ENCODE data around the gene CDKL5.
"Not testable (repeated sequence)": the region's sequence is repeated elsewhere in the genome, so short reads cannot be mapped to it uniquely, and the experiment has no call there.

The CDKL5 gene

DNA sequence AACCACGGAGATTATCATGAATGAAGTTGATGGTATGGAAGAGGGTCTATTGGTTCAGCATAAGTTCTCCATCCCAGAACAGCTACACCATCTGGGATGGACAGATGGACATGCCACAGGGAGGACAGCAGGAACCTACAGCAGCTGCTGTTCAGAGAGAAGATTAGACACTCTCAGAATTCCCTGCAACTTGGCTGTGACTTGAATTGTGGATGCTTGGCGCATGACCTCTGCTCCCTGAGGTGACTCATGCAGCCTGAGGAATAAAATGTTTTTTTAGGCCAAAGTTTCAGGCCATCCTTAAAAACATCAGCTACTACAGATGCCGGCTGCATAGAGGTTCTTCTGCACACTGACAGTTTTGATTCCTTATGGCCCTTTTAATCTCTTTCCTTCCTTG lies 149.2 kb downstream of the CDKL5 start:
- DNase-seq (ENCODE audit: low read depth in 2 of 2) = no peak

DNA sequence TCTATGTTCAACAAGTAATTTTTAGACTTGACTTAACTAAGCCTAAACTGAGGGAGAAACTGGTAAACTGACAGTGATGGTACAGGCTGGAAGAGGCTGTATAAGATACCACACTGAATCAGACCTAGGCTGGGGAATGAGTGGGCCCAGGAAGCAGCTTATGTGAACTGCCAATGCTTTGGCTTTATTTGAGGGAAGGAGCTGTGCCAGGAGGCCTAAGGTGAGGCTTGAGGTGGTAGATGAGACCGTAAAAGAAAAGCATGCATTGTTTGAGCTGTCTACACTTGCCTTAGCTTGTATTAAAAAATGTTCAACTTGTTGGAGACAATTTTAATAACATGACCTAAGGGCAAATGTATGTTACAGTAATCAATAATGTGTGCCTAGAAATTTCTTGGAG lies 150.3 kb downstream of the CDKL5 start:
- no peak for DNase-seq (ENCODE audit: low read depth in 2 of 2)

DNA sequence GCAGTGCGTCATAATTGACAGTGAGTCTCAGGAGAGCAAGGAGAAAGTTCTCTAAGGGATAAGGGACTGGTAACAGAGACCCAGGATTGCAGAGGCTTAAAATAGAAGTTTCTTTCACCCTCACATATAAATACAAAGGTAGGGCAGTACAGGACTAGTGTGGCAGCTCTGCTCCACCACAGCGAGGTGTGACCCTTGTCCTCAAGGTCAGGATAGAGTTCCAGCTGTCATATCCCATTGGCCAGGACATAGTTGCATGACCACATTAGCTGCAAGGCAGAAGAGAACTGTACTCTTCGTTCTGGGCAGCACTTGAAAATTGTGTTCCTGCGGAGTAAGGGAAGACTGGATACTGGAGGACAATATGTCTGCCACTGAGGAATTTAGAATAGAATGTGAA lies 152.0 kb downstream of the CDKL5 start:
- DNase-seq (ENCODE audit: low read depth in 2 of 2) = no peak

DNA sequence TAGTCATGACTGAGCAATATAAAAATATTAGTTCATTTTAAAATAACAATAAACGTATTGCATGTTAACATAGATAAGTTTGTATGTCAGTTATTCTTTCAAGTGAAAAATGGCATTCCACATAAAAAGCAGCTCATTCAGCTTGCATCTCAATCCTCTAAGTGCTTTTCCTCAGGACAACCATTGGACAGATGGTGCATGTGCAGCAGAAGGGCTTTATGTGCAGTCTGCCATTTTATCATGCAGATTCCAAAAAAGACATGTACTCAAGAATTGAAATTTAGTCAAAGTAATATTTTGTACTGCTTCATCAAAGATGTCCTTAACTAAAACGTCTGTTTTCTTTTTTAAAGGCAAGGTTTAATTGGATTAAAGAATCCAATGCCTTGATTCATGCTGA lies 153.1 kb downstream of the CDKL5 start:
- no peak for DNase-seq (ENCODE audit: low read depth in 2 of 2)

DNA sequence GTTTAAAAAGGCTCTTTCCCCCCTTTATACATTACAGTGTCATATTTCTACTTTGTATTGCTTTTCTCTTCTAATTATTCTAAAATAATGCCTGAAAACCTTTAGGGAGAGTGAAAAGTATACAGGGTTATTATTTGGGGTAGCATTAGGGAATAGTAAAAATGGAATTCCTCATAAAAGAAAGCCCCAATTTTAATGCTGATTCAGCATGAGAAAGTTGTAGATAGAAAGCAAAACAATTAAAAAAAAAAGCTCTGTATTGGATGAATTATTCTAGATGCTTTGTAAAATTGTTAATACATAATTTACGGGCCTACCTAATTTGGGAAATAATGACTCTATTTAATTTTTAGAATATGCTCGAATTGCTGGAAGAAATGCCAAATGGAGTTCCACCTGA lies 154.1 kb downstream of the CDKL5 start:
- no peak for DNase-seq (ENCODE audit: low read depth in 2 of 2)

DNA sequence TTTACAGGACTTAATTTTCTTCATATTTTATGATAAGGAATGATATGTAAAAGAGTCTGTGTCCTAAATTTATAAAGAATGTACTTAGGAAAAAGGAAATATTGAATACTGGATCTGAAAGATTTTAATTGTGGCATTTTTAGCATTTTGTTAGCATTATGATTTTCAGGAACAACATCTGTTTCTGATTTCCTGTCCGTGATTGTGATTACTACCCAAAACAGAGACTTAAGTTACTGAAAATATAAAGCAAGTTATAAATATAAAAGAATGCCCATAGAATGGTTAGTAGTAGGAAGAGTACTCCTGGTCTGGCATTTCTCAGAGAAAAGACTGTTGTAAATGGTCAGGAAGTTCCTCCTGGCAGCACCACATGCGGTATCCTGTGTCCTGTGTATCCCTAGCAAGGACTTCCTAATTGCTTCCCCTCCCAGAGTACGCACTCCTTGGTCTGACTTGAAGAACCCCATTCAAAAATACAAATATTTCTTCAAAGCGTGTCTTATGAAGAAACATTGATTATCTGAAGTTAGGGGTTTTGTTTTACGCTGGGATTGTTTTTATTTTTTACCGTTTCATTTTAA lies 157.6 kb downstream of the CDKL5 start:
- DNase-seq (ENCODE audit: low read depth in 2 of 2) = no peak

DNA sequence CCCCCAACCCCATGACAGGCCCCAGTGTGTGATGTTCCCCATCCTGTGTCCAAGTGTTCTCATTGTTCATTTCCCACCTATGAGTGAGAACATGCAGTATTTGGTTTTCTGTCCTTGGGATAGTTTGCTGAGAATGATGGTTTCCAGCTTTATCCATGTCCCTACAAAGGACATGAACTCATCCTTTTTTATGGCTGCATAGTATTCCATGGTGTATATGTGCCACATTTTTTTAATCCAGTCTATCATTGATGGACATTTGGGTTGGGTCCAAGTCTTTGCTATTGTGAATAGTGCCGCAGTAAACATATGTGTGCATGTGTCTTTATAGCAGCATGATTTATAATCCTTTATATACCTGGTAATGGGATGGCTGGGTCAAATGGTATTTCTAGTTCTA lies 163.9 kb downstream of the CDKL5 start:
- DNase-seq (ENCODE audit: low read depth in 2 of 2) = not testable (repeated sequence)

DNA sequence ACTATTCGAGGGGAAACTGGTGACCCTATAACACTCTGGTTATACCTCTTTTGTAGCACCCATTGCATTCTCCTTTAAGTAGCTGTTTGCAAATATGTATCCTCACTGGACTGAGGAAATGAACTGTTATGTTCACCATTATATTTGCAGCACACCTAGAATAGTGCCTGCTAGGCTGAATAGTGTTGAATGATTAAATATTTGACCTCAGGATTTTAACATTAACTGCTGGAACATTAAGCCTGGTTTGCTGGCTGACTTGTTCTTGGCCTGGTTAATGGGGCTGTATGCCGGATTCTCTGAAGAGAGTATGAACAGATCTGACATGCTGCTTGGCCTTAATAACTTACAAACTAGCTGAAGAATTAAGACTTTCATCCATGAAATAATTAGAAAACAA lies 166.4 kb downstream of the CDKL5 start:
- no peak for DNase-seq (ENCODE audit: low read depth in 2 of 2)

DNA sequence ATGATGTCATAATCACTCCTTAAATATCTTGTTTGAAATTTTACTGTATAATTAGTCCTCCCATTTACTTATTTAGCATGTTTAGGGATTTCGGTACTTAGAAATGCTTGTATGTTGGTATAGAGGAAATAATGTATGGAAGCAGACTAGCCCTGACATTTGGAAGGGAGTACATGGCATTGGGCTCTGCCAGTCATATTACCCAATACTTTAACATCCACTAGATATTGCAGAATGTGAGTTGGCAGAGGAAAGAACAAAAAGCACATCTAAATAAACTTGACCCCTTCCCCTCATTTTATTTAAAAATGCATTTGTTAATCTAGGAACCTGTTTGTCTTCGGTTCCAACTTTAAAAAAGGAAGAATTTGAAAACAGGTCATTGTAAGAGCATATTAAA lies 168.7 kb downstream of the CDKL5 start:
- DNase-seq (ENCODE audit: low read depth in 2 of 2) = no peak

DNA sequence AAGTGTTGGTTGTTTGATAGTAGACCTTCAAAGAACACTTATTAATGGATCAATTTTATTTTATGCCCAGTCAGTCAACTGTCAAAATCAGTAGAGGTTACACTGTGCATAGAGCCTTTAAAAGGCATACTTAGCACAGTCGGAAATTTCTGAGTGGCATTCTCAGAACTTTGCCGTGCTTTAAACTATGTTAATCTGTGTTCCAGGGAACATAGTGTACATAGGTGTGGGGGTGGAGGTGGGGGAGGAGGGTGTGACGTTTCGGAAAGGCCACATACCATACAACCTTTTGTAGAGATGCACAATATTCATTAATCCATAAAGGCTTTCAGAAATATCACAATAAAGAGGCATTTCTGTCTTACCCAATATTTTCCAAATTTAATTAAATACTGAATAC lies 170.7 kb downstream of the CDKL5 start:
- no peak for DNase-seq (ENCODE audit: low read depth in 2 of 2)

DNA sequence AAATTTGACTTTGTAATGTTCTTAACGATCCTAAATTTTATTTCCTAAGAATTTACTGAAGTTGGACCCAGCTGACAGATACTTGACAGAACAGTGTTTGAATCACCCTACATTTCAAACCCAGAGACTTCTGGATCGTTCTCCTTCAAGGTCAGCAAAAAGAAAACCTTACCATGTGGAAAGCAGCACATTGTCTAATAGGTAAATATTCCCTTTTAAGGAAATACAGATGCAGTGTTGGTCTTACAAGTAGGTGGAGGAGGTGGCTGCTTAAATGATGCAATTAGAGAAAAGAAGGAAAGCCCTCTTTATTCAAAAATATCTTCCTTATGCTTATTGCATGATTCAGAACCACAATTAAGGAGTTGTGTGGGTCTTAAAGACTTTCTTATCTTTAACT lies 173.0 kb downstream of the CDKL5 start:
- no peak for DNase-seq (ENCODE audit: low read depth in 2 of 2)

DNA sequence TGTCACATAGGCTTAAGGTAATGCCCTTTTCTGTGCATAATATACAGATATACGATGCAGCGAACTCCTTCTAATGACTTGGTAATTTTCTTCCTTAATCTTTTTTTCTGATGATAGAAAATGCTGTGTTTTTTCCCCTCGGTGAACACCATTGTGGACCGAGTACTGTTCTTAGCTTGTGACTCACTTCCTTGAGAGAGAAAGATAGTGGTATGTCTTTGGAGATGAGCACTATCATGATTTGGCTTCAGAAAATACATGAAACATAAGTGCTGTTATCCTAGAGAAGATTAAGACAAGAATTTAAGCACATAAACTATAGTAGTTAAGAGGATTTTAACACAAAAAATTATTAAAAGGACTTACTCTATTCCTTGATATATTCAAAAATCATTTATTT lies 182.6 kb downstream of the CDKL5 start:
- DNase-seq (ENCODE audit: low read depth in 2 of 2) = no peak

DNA sequence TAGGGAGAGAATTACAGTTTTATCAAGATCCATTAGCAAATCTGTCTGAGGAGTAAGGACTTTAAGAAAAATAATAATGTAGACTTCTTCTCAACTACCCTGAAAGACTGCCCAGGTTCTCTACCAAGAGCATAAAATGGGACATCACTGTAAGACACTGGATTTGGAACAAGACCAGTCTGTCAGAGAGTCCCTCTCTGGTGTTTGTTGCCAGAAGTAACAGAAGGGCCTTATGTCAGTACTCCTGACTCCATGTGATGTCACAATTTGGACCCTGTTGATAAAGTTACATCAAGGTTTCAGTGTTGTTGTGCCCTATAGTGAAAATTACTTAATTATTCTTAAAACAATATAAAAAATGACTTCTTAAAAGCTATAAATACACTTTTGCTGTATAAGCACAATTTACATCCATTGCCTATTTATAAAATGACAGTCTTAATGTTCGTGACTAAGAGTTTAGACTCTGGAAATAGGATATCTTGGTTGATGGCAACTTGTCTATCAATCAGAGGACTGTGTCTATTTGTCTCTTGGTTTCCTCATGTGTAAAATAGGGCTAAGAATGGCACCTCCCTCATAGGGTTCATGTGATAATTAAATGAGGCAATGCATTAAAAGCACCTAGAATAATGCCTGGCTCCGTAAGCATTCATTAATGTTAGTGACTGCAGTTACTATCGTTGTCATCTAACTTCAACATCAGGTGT lies 188.7 kb downstream of the CDKL5 start:
- DNase-seq (ENCODE audit: low read depth in 2 of 2) = no peak

DNA sequence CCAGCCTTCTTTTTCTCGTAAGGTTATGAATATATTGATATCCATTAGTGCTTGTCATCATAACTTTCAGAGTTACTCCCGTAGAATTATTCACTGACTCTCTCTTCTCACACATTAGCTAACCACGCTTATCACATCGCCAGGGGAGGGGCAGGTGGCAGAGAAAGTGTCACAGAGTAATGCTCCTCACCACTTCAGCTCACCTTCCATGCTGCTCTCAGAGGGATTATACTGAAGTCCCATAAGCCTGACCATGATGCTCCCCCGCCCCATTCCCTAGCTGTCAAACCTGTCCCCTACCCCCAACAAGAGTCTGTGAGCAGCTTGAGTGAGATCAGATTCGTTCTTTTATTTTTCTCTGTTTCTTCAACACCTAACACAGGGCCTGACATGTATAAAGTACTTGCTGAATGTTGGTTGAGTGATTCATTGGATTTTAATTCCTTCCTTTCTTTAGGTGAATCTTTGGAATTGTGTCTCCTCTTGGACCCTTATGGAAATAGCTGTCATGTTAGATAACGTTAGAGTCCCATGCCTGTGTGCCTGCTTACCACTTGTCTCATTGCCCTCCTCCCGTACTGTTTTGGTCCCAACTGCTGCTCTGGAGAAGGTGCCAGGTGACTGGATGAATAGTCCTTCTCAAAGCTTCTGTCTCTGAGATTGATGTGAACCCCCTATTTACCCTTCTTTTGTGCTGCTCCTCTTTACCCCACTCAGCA lies 191.4 kb downstream of the CDKL5 start:
- DNase-seq (ENCODE audit: low read depth in 2 of 2) = no peak

DNA sequence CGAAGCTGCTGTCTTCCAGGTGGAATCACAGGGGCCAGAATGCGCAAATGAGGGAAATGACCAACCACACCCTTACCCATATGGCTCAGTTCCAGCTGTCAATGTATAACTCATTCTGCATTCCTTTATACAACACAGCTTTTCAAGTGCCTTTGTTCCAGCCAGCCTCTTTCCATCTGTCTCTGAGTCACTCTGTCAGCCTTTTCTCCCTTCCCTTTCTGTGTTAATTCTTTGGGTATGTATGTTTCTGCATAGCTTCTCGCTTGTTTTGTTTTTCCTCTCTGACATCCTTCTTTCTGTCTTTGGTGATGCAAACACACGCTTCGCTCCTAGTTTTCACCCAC lies 192.0 kb downstream of the CDKL5 start:
- no peak for DNase-seq (ENCODE audit: low read depth in 2 of 2)

DNA sequence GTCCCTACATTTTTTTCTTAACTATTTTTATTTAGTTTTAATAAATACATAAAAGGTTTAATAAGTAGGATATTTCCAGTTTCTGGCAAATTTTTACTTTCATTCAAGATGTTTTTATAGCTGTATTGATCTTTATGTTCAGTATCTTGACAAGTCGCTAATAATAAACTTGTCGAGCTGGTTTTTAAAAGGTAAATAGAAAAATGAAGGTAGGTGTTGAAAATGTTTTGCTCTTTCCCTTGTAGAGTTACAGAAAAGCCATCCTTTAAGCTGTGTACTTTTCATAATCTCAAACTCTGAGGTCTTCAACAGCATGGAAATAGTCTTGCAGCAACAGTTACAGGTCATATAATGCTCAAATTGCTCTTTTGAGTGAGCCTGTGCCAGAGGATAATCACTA lies 193.9 kb downstream of the CDKL5 start:
- no peak for DNase-seq (ENCODE audit: low read depth in 2 of 2)

DNA sequence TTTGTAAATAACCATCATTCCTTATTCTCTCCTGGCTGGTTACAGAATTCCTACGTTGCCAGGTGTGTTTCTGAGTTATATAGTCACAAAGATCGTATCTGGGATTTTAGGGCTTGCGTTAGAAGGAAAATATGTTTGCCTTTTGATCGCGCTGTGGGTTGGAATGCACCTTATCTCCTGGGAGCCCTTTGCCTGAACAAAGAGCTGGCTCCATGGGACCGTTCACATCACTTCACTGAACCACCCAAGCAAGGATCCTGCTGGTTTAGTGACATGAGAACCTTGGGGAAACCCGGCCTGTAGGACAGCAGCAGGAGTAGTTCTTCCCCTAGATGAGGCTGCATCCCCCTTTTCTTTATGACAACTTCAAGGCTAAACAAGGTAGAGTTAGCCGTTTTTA lies 194.9 kb downstream of the CDKL5 start:
- DNase-seq (ENCODE audit: low read depth in 2 of 2) = no peak

DNA sequence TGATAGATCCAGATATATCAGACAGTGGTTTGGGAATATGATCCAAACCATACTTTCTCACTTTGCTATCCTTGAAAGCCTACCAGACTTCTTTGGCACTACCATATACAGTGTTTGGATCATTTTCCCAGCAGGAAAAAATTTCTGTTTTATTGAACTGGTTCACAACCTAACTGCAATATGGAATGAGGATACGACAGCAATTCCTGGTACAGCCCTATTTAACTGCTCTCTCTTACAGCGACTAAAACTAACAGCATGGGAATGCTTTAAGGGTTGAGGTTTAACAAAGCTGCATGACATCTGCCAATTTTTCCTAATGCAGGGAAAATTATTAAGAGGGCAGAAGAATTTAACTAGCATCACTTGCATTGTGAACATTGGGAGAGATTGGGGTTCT lies 199.2 kb downstream of the CDKL5 start:
- no peak for DNase-seq (ENCODE audit: low read depth in 2 of 2)

DNA sequence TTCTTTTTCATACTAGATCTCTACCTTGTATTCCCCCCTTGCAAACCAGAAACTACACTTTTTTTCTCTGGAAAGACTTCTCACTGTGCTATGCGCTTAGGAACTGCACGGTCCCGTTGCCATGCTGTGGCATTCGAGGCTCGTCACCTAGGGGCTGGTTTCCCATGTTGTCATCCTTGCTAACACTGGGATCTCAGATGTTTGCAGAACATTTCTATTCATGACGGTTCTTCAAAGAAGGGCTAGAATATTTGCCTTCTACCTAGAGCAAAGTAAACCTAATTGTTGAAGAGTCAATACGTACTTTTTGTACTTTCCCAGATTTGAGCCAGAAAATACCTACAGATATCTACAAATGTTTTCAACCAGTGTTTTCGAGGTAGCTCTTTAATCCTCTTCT lies 205.5 kb downstream of the CDKL5 start:
- DNase-seq (ENCODE audit: low read depth in 2 of 2) = no peak

DNA sequence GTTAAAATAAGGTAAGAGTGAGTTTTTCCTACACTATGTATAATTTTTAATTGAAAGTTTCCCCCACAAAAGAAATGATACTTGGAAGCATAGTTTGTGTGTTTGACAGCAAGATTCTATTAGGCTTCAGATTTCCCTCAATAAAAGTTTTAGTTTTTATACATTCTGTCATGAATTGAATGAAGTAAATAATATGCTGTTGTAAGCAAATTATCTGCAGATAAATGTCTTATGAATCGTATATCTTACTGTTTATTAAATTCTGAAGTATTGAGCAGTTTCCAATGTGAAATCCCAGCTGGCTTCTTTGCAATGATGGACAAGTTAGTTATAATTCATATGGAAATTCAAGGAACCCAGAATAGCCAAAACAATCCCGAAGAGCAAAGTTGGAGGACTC lies 213.0 kb downstream of the CDKL5 start:
- DNase-seq (ENCODE audit: low read depth in 2 of 2) = no peak

DNA sequence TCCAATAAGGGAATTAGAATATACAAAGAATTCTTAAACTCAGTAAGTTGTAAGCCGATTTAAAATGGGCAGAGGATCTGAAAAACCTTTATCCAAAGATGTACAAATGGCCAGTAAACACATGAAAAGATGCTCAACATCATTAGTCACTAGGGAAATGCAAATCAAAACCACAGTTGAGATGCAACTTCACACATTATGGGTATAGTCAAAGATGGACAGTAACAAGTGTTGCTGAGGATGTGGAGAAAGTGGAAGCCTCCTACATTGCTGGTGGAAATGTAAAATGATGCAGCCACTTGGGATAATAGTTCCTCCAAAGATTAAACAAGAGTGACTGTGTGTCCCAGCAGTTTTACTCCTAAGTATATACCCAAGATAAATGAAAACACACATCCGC lies 213.9 kb downstream of the CDKL5 start:
- no peak for DNase-seq (ENCODE audit: low read depth in 2 of 2)

DNA sequence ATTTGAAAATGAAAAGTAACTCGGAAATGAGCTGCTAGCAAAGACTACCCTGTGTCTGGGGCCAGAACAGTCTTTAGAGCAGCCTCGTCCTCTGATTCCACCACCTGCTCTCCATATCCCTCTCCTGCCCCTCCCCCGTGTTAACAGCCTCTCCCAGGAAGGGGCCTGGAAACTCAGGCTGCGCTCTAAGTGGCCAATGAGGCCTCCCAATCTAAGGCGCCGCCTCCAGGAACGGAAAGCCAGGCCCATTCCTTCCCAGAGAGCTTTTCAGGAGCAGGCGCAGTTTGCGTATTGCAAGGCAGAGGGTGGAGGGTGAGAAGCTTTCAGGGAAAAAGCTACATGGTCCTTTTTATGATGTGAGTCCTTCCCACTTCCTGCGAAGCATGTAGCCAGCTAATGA lies 215.3 kb downstream of the CDKL5 start:
- DNase-seq (ENCODE audit: low read depth in 2 of 2) = no peak

DNA sequence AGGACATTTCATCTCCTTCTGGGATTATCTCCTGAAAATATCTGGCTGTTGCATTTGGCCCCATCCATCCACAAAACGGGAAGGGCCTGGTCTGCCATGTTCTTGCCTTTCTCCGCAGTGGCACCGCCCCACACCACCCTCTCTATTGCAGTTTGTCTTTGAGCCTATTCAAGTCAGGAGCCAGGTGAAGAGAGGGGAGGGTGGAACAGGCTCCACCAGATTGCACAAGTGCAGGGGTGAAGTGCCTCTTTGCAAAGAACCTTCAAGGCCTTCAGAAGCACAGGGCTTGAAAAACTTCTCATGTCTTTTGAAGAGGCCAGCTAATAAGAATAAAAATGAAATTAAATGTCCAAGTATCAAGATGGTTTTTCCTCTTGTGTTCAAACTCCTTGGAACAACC lies 217.8 kb downstream of the CDKL5 start:
- no peak for DNase-seq (ENCODE audit: low read depth in 2 of 2)

DNA sequence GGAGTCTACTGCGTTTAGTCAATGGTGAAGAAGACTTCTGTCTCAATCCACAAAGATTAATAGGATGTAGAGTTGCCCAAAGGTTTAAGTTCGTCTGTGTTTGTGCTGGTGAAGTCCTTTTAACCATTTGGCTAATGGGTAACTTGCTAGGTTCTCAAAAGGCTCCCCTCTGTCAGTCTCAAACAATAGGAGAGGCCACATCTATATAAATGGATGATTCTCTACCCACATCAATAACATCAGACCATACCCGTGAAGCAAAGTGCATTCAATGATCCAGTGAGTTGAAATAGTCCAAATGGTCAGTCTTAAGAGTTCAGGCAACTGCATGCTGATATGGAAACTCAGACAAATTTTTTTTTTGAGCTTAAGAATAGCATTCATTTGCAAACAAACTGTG lies 218.4 kb downstream of the CDKL5 start:
- DNase-seq (ENCODE audit: low read depth in 2 of 2) = no peak
